ENCODE data around the gene PIK3C2G. TPM values are rescaled to one million over a fixed set of nuclear protein-coding genes. Genes with fewer than 3 reads are reported as not detected.

Gene PIK3C2G
- total and polyA plus RNA-seq, 4 donors, result 4.9 to 40.1 (median 19.4) TPM

DNA sequence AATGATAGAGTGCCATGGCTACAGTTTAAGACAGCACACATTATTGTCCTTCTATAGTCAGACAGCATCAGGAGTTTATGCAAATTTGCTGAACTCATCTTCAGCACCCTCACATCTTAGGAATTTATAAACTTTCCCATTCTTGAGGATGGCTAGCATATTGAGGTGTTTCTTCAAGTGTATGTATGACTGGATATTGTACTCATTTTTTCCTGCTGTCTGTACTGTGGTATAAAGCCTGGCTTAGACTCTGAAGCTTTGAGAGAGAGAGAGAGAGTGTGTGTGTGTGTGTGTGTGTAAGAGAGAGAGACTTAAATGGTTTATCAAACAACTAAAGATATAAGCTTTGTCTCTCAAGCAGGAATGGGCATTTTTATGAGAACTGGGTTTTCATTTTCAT, 161.6 kb downstream of the PIK3C2G start:
- TF ChIP-seq FOXA1 (IDR thresholded peaks at IDR 0.05) (no peak), SP1 (IDR thresholded peaks at IDR 0.05) (no peak), YY1 (IDR thresholded peaks at IDR 0.05) (no peak), JUND (IDR thresholded peaks at IDR 0.05) (no peak)
- TF ChIP-seq, protein P1, sequence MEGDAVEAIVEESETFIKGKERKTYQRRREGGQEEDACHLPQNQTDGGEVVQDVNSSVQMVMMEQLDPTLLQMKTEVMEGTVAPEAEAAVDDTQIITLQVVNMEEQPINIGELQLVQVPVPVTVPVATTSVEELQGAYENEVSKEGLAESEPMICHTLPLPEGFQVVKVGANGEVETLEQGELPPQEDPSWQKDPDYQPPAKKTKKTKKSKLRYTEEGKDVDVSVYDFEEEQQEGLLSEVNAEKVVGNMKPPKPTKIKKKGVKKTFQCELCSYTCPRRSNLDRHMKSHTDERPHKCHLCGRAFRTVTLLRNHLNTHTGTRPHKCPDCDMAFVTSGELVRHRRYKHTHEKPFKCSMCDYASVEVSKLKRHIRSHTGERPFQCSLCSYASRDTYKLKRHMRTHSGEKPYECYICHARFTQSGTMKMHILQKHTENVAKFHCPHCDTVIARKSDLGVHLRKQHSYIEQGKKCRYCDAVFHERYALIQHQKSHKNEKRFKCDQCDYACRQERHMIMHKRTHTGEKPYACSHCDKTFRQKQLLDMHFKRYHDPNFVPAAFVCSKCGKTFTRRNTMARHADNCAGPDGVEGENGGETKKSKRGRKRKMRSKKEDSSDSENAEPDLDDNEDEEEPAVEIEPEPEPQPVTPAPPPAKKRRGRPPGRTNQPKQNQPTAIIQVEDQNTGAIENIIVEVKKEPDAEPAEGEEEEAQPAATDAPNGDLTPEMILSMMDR (IDR thresholded peaks at IDR 0.05; ENCODE audit: low read depth, low read length, missing input control), result no peak
- TF ChIP-seq, protein P2, sequence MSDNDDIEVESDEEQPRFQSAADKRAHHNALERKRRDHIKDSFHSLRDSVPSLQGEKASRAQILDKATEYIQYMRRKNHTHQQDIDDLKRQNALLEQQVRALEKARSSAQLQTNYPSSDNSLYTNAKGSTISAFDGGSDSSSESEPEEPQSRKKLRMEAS (IDR thresholded peaks at IDR 0.05), result no peak
- Histone ChIP-seq H3K36me3 (ENCODE audit: control insufficient read depth in 4 of 4, insufficient read depth in 3 of 4, low read depth in 1 of 4, low read length in 3 of 4) (peaks cover 0 to 6% (median 2%) of the 10 kb centered on the region in 4 donors), H3K9ac (ENCODE audit: low read depth in 1 of 2, low read length in 2 of 2) (no peak overlapping the region), H3K4me1 (ENCODE audit: control insufficient read depth in 4 of 4, insufficient read depth in 4 of 4, low read length in 3 of 4) (no peaks in the 10 kb centered on the region), H3K27ac (ENCODE audit: low read depth in 1 of 2, low read length in 2 of 2) (no peak overlapping the region), H3K27me3 (ENCODE audit: control insufficient read depth in 4 of 4, insufficient read depth in 4 of 4, low read length in 3 of 4) (no peaks in the 10 kb centered on the region), H3K9me3 (ENCODE audit: control insufficient read depth in 4 of 4, low read length in 3 of 4) (no peaks in the 10 kb centered on the region), H3K4me3 (ENCODE audit: low read depth in 1 of 3, low read length in 3 of 3) (no peak overlapping the region)
- no peak for DNase-seq (ENCODE audit: low spot score)

DNA sequence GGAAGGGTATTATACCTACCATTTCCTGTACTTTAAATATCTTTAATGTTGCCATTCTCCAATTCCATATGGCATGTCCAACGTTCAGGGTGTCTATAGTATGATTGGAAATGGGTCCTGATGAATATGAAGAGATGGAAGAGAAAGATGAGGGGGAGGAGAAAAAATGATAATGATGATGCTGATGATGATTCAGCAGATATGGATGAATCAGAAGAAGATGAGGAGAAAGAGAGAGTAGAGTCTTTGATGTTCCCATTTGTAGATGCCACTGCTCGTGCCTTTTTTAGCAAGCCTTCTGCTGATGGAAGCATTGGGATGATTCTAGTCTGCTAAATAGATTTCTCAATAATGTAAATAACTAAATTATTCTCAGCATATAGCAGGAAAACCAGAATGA, 163.5 kb downstream of the PIK3C2G start:
- no peaks in the 10 kb centered on the region for H3K27me3 ChIP-seq (ENCODE audit: control insufficient read depth in 4 of 4, insufficient read depth in 4 of 4, low read length in 3 of 4)
- H3K9me3 ChIP-seq (ENCODE audit: control insufficient read depth in 4 of 4, low read length in 3 of 4), result no peaks in the 10 kb centered on the region
- H3K9ac ChIP-seq (ENCODE audit: low read depth in 1 of 2, low read length in 2 of 2), result no peak overlapping the region
- H3K4me3 ChIP-seq (ENCODE audit: low read depth in 1 of 3, low read length in 3 of 3), result no peak overlapping the region
- WGBS, result 90% methylated on average over 2 of the region's 2 CpGs
- H3K27ac ChIP-seq (ENCODE audit: low read depth in 1 of 2, low read length in 2 of 2), result no peak overlapping the region
- H3K4me1 ChIP-seq (ENCODE audit: control insufficient read depth in 4 of 4, insufficient read depth in 4 of 4, low read length in 3 of 4), result no peaks in the 10 kb centered on the region
- DNase-seq (ENCODE audit: low spot score), result no peak
- H3K36me3 ChIP-seq (ENCODE audit: control insufficient read depth in 4 of 4, insufficient read depth in 3 of 4, low read depth in 1 of 4, low read length in 3 of 4), result peaks cover 0 to 7% (median 3%) of the 10 kb centered on the region in 4 donors
- no peak for TF ChIP-seq EGR1 (IDR thresholded peaks at IDR 0.05; ENCODE audit: low read depth in 2 of 2)
- TF ChIP-seq, protein P3, sequence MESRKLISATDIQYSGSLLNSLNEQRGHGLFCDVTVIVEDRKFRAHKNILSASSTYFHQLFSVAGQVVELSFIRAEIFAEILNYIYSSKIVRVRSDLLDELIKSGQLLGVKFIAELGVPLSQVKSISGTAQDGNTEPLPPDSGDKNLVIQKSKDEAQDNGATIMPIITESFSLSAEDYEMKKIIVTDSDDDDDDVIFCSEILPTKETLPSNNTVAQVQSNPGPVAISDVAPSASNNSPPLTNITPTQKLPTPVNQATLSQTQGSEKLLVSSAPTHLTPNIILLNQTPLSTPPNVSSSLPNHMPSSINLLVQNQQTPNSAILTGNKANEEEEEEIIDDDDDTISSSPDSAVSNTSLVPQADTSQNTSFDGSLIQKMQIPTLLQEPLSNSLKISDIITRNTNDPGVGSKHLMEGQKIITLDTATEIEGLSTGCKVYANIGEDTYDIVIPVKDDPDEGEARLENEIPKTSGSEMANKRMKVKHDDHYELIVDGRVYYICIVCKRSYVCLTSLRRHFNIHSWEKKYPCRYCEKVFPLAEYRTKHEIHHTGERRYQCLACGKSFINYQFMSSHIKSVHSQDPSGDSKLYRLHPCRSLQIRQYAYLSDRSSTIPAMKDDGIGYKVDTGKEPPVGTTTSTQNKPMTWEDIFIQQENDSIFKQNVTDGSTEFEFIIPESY (IDR thresholded peaks at IDR 0.05), result no peak
- TF ChIP-seq, protein P4, sequence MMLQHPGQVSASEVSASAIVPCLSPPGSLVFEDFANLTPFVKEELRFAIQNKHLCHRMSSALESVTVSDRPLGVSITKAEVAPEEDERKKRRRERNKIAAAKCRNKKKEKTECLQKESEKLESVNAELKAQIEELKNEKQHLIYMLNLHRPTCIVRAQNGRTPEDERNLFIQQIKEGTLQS (IDR thresholded peaks at IDR 0.05), result no peak
- no peak for TF ChIP-seq SP1 (IDR thresholded peaks at IDR 0.05)
- no peak for TF ChIP-seq RXRA (IDR thresholded peaks at IDR 0.05)
- TF ChIP-seq YY1 (IDR thresholded peaks at IDR 0.05), result no peak
- TF ChIP-seq, protein P1 (IDR thresholded peaks at IDR 0.05; ENCODE audit: low read depth, low read length, missing input control), result no peak
- no peak for TF ChIP-seq NR2F2 (IDR thresholded peaks at IDR 0.05)
- TF ChIP-seq HNF4A (conservative IDR thresholded peaks at IDR 0.05), result no peak
- no peak for TF ChIP-seq HNF4G (IDR thresholded peaks at IDR 0.05)
- TF ChIP-seq GABPA (IDR thresholded peaks at IDR 0.05 in 1 of 2, conservative IDR thresholded peaks at IDR 0.05 in 1 of 2), result no peak
- TF ChIP-seq TAF1 (conservative IDR thresholded peaks at IDR 0.05), result no peak
- no peak for TF ChIP-seq FOXA1 (IDR thresholded peaks at IDR 0.05)
- TF ChIP-seq JUND (IDR thresholded peaks at IDR 0.05), result no peak
- TF ChIP-seq, protein P2 (IDR thresholded peaks at IDR 0.05), result no peak
